HG03159 (cell line): ENCODE results near the gene HPCAL1.

Experiments used
- ATAC-seq: cut with Tn5 transposase; IDR thresholded peaks from one replicate; pipeline ENCODE4 v1.9.1; 2021; ENCODE audit warnings: mild to moderate bottlenecking, moderate library complexity; ENCODE audit not compliant: unreplicated experiment

The HPCAL1 gene

DNA sequence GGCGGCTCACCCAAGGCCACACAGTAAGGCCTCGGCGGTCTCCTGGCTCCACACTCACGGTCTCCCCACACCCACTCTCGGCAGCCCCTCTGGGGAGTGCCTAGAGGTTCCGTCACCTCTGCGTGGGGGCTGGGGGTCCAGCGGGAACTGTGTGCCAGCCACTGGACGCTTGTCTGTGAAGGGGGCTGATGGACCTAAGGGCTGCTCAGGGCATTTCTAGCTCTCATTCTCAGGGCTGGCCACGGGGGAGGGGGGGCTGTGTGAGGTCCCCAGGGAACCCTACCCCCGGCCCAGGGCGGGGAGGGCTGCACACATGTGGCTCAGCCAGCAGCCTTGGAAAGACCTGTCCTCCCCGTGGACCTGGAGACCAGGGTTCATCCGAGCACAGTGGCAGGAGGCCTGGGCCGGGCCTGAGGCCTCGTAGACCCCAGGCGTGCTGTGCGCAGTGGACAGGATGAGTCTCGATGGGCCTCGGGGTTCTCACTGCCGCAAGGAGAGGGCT, 172.6 kb downstream of the HPCAL1 start:
- ATAC-seq = no peak

- no peak for ATAC-seq
These were observed 173.3 kb downstream of the HPCAL1 start for GRCh38 chr2:10475811-10476660.

DNA sequence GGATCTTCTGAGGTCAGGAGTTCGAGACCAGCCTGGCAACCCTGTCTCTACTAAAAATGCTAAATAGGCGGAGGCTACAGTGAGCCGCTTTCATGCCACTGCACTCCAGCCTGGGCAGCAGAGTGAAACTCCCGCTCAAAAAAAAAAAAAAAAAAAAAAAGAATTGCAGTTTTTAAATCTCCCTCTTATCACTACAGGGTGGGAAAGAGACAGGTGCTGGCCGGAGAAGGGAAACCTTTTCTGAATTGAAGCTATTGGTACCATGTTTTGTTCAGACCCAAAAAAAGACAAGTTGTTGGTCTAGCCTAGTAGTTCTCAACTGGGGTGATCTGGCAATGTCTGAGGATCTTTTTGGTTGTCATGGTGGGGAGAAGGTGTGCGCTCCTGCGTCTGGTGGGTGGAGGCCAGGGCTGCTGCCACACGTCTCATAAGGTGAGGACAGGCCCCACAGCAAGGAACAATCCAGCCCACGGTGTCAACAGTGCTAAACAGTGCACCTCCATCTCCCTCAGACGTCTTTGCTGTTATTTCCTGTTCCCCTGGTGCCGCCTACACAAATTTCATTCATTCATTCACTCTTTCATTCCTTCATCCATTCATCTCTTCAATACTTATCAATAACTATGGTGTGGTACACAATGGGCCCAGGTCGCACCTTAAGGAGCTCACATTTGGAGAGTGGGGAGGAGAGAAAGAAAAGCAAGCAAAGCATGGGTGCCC, 174.2 kb downstream of the HPCAL1 start:
- no peak for ATAC-seq
